NCI-H510A treated with DMSO at 0.1 percent for 48 hours (cell line): ENCODE results near the gene KRT5.
A peak's percentile ranks its signal among the peaks of the same experiment; 100 is the strongest.
"Not testable (repeated sequence)": the region's sequence is repeated elsewhere in the genome, so short reads cannot be mapped to it uniquely, and the experiment has no call there.

Source experiments
- DNase-seq: peaks from one replicate; lab custom pipeline; 2025; lab: John Stamatoyannopoulos, UW

The KRT5 gene

GRCh38 chr12:52519387-52519703, 849 bp downstream of the KRT5 start:
- DNase-seq, result no peak

- DNase-seq, result no peak
Observed at GRCh38 chr12:52518574-52519386, 1.4 kb downstream of the KRT5 start.

GRCh38 chr12:52517888-52518287, 2.3 kb downstream of the KRT5 start:
- no peak for DNase-seq

- DNase-seq, result no peak
Observed at GRCh38 chr12:52517005-52517835, 3.0 kb downstream of the KRT5 start.

GRCh38 chr12:52515927-52516831, 4.0 kb downstream of the KRT5 start:
- no peak for DNase-seq

GRCh38 chr12:52515319-52515646, 4.9 kb downstream of the KRT5 start:
- no peak for DNase-seq

GRCh38 chr12:52514471-52515318, 5.5 kb downstream of the KRT5 start:
- no peak for DNase-seq

GRCh38 chr12:52513736-52514135, 6.5 kb downstream of the KRT5 start:
- no peak for DNase-seq

- no peak for DNase-seq
Observed at GRCh38 chr12:52508211-52508610, 12.0 kb downstream of the KRT5 start.

GRCh38 chr12:52506858-52507715, 13.1 kb downstream of the KRT5 start:
- DNase-seq, result peak; percentile 35

GRCh38 chr12:52502877-52503276, 17.3 kb downstream of the KRT5 start:
- DNase-seq, result no peak

GRCh38 chr12:52501490-52501889, 18.7 kb downstream of the KRT5 start:
- no peak for DNase-seq

GRCh38 chr12:52500574-52500973, 19.6 kb downstream of the KRT5 start:
- not testable (repeated sequence) for DNase-seq

- DNase-seq, result no peak
Observed at GRCh38 chr12:52499806-52500560, 20.2 kb downstream of the KRT5 start.

GRCh38 chr12:52498946-52499345, 21.2 kb downstream of the KRT5 start:
- no peak for DNase-seq

GRCh38 chr12:52497975-52498374, 22.2 kb downstream of the KRT5 start:
- no peak for DNase-seq

- DNase-seq, result peak; percentile 3
Observed at GRCh38 chr12:52496590-52497071, 23.6 kb downstream of the KRT5 start.

- DNase-seq, result peak; percentile 36
Observed at GRCh38 chr12:52496054-52496453, 24.1 kb downstream of the KRT5 start.

GRCh38 chr12:52495389-52495788, 24.8 kb downstream of the KRT5 start:
- peak; percentile 64 for DNase-seq

GRCh38 chr12:52494518-52494917, 25.7 kb downstream of the KRT5 start:
- DNase-seq, result no peak
